ENCODE measurements around the gene MYH11. TPM values are rescaled to one million over a fixed set of nuclear protein-coding genes. Genes with fewer than 3 reads are reported as not detected.
"Not testable (repeated sequence)": the region's sequence is repeated elsewhere in the genome, so short reads cannot be mapped to it uniquely, and the experiment has no call there.

Gene MYH11
- total RNA-seq, 2 experiments from 2014 or later, result 0.06 TPM; not detected in 1

GRCh38 chr16:15739950-15740349, 116.9 kb downstream of the MYH11 start:
- DNase-seq, result no peak
- no peaks in the 10 kb centered on the region for H3K4me1 Mint-ChIP-seq
- CTCF ChIA-PET, result interaction anchor here (1.6 kb wide), 1 partner anchor 21 kb away, joined by 3 read pairs; no protein-coding TSS in a partner anchor
- no peaks in the 10 kb centered on the region for H3K9me3 Mint-ChIP-seq (ENCODE audit: low read depth)
- no peaks in the 10 kb centered on the region for H3K27me3 Mint-ChIP-seq
- H3K27ac Mint-ChIP-seq, result no peak overlapping the region
- no peaks in the 10 kb centered on the region for H3K36me3 Mint-ChIP-seq
- no peak for ATAC-seq
- H3K4me3 Mint-ChIP-seq, result no peak overlapping the region

DNA sequence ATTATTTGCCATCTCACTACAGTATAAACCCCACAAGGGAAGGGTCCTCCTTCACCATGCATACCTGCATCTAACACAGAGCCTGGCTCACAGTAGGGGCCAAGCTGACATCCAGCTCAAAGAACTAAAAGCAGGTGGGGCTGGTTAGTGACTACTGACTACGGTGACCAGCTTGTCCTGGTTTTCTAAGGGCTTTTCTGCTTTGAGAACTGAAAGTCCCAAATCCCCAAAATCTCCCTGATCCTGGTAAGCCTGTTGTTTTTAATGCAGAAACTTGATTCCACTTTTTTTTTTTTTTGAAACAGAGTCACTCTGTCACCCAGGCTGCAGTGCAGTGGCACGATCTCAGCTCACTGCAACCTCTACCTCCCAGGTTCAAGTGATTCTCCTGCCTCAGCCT, 117.4 kb downstream of the MYH11 start:
- no peaks in the 10 kb centered on the region for H3K36me3 Mint-ChIP-seq
- CTCF ChIA-PET, result interaction anchor here (1.6 kb wide), 1 partner anchor 21 kb away, joined by 3 read pairs; no protein-coding TSS in a partner anchor

DNA sequence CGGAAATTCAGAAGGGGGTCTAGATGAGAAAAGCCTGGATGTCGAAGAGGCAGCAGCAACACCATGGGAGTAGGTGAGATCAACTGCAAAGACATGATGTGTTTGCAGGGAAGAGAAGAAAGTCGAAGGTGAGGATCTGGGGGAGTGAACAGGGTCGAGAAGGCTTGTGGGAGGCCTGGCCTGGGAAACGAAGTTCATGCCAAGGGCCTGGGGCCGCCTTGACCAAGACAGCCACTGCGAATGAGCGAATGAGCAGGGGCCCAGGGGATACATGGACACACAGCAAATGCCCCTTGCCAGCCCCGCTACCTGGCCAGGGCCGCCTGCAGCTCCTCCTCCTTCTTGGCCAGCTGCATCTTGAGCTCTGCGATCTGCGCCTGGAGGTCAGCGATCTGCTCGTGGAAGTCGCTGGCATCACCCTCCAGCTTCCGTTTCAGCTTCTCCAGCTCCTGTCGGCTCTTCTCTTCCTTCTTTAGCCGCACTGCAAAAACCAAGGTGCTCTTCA, 119.6 kb downstream of the MYH11 start:
- CTCF ChIA-PET, result interaction anchor here (0.6 kb wide), 1 partner anchor 356 kb away, joined by 4 read pairs; no protein-coding TSS in a partner anchor
- Mint-ChIP-seq H3K4me3 (no peak overlapping the region), H3K36me3 (no peaks in the 10 kb centered on the region), H3K27ac (no peak overlapping the region), H3K4me1 (no peaks in the 10 kb centered on the region), H3K27me3 (no peaks in the 10 kb centered on the region), H3K9me3 (ENCODE audit: low read depth) (no peaks in the 10 kb centered on the region)
- no peak for DNase-seq
- no peak for ATAC-seq

More for the DNA sequence above, 117.4 kb downstream of the MYH11 start:
- no peaks in the 10 kb centered on the region for H3K4me1 Mint-ChIP-seq
- no peak overlapping the region for H3K4me3 Mint-ChIP-seq
- no peaks in the 10 kb centered on the region for H3K27me3 Mint-ChIP-seq
- ATAC-seq (no peak), DNase-seq (no peak)
- no peak overlapping the region for H3K27ac Mint-ChIP-seq
- H3K9me3 Mint-ChIP-seq (ENCODE audit: low read depth), result no peaks in the 10 kb centered on the region

GRCh38 chr16:15736529-15736928, 120.3 kb downstream of the MYH11 start:
- CTCF ChIA-PET, result no interaction called here
- H3K27ac Mint-ChIP-seq, result no peak overlapping the region

GRCh38 chr16:15735610-15736009, 121.2 kb downstream of the MYH11 start:
- Mint-ChIP-seq H3K4me1 (no peaks in the 10 kb centered on the region), H3K27me3 (no peaks in the 10 kb centered on the region), H3K36me3 (no peaks in the 10 kb centered on the region), H3K4me3 (no peak overlapping the region), H3K27ac (no peak overlapping the region), H3K9me3 (ENCODE audit: low read depth) (no peaks in the 10 kb centered on the region)
- no peak for DNase-seq
- CTCF ChIA-PET, result no interaction called here
- ATAC-seq, result no peak

More at GRCh38 chr16:15736529-15736928, 120.3 kb downstream of the MYH11 start:
- DNase-seq, result no peak
- Mint-ChIP-seq H3K4me3 (no peak overlapping the region), H3K36me3 (no peaks in the 10 kb centered on the region), H3K27me3 (no peaks in the 10 kb centered on the region), H3K4me1 (no peaks in the 10 kb centered on the region), H3K9me3 (ENCODE audit: low read depth) (no peaks in the 10 kb centered on the region)
- ATAC-seq, result no peak

GRCh38 chr16:15732416-15732815, 124.4 kb downstream of the MYH11 start:
- ATAC-seq, result no peak
- no peak overlapping the region for H3K4me3 Mint-ChIP-seq
- DNase-seq, result no peak
- no peaks in the 10 kb centered on the region for H3K27me3 Mint-ChIP-seq
- CTCF ChIA-PET, result interaction anchor here (1.2 kb wide), 1 partner anchor 10 kb away, joined by 3 read pairs; no protein-coding TSS in a partner anchor
- H3K27ac Mint-ChIP-seq, result no peak overlapping the region
- H3K4me1 Mint-ChIP-seq, result no peaks in the 10 kb centered on the region
- H3K9me3 Mint-ChIP-seq (ENCODE audit: low read depth), result no peaks in the 10 kb centered on the region
- no peaks in the 10 kb centered on the region for H3K36me3 Mint-ChIP-seq

- no peak overlapping the region for H3K4me3 Mint-ChIP-seq
- DNase-seq (no peak), ATAC-seq (no peak)
- no peaks in the 10 kb centered on the region for H3K4me1 Mint-ChIP-seq
- H3K27ac Mint-ChIP-seq, result no peak overlapping the region
- H3K9me3 Mint-ChIP-seq (ENCODE audit: low read depth), result no peaks in the 10 kb centered on the region
- no peaks in the 10 kb centered on the region for H3K27me3 Mint-ChIP-seq
- peaks cover 14% of the 10 kb centered on the region for H3K36me3 Mint-ChIP-seq
- CTCF ChIA-PET, result no interaction called here
These were observed 127.7 kb downstream of the MYH11 start for GRCh38 chr16:15729152-15729551.

DNA sequence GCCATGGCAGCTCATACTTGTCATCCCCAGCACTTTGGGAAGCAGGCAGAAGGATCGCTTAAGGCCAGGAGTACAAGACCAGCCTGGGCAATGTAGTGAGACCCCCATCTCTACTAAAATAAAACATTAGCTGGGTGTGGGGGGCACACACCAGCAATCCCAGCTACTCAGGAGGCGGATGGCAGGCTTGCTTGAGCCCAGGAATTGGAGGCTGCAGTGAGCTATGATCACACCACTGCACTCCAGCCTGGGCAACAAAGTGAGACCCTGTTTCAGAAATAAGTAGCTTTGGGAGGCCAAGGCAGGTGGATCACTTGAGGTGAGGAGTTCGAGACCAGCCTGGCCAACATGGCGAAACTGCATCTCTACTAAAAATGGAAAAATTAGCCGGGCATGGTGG, 129.1 kb downstream of the MYH11 start:
- H3K9me3 Mint-ChIP-seq (ENCODE audit: low read depth); DNase-seq; H3K4me3 Mint-ChIP-seq; H3K27me3 Mint-ChIP-seq; H3K27ac Mint-ChIP-seq; ATAC-seq; H3K4me1 Mint-ChIP-seq; CTCF ChIA-PET: not testable (repeated sequence)
- H3K36me3 Mint-ChIP-seq, result peaks cover 14% of the 10 kb centered on the region

GRCh38 chr16:15726715-15727114, 130.1 kb downstream of the MYH11 start:
- ATAC-seq (no peak), DNase-seq (no peak)
- no peak overlapping the region for H3K27ac Mint-ChIP-seq
- H3K4me1 Mint-ChIP-seq, result no peaks in the 10 kb centered on the region
- peaks cover 14% of the 10 kb centered on the region for H3K36me3 Mint-ChIP-seq
- no peak overlapping the region for H3K4me3 Mint-ChIP-seq
- H3K27me3 Mint-ChIP-seq, result no peaks in the 10 kb centered on the region
- CTCF ChIA-PET, result no interaction called here
- no peaks in the 10 kb centered on the region for H3K9me3 Mint-ChIP-seq (ENCODE audit: low read depth)

DNA sequence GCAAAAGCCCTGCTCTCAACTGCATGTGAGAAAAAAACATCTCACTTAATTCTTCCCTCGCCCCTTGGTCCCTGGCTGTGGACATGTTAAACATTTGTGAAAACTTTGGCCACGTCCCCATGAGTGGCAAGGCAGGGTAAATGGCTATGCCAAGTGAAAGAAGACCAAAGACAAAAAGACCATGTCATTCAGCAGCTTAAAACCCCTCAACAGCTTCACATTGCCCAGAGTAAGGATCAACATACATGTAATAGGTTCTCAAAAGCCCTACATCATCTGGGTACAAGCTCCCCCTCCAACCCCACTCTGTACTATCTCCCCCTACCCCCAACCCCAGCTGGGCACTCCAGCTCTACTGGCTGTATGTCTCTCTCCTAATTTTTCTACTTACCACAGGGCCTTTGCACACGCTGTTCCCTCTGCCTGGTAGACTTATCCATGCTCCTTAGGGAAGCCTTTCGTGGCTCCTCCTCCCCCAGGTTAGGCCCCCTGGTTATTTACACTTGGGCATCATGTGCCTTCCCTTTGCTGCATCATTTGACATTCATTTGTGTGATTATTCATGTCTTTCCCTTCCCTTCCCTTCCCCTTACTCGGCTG, 131.1 kb downstream of the MYH11 start:
- H3K4me3 Mint-ChIP-seq, result no peak overlapping the region
- no peak overlapping the region for H3K27ac Mint-ChIP-seq
- no peaks in the 10 kb centered on the region for H3K4me1 Mint-ChIP-seq
- H3K36me3 Mint-ChIP-seq, result peaks cover 16% of the 10 kb centered on the region
- CTCF ChIA-PET, result no interaction called here
- H3K9me3 Mint-ChIP-seq (ENCODE audit: low read depth), result no peaks in the 10 kb centered on the region
- no peaks in the 10 kb centered on the region for H3K27me3 Mint-ChIP-seq
- DNase-seq (no peak), ATAC-seq (no peak)

DNA sequence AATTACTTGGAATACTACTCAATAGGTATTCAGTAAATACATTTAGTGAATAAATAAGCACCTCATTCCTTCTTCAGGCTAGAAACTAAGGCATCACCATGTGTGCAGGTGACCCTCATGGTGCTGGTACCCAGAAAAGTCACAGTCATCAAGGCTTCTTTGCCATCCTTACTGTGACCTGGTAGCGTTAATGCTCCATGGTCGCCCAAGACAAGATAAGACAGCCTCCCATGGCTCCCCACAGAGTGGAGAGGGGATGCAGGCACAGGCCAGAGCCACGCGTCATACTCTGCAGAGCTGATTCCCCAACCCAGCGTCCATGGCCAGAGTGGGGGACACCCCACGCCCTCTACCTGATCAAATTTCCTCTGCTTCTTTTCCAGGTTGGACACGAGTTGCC, 133.0 kb downstream of the MYH11 start:
- DNase-seq (no peak), ATAC-seq (no peak)
- CTCF ChIA-PET, result no interaction called here
- Mint-ChIP-seq H3K36me3 (peaks cover 16% of the 10 kb centered on the region), H3K4me1 (no peaks in the 10 kb centered on the region), H3K27ac (no peak overlapping the region), H3K4me3 (no peak overlapping the region), H3K27me3 (no peaks in the 10 kb centered on the region), H3K9me3 (ENCODE audit: low read depth) (no peaks in the 10 kb centered on the region)

DNA sequence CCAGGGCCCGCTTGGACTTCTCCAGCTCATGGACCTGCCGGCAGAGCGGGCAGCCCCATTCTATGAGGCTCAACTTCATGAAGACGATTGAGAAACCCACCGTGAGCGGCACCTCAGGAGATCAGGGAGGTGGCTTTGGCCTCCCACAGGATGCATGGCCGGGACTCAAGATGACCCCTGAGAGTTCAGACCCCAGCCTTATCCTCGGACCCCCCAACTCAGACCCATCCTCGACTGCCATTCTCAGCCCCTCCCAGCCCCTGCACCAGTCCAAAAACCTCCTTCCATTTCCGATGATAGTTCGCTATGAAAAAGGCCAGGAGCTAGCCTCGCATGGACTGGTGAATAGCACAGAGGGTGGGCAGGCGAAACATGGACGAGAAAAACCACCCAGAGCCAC, 135.8 kb downstream of the MYH11 start:
- Mint-ChIP-seq H3K27ac (no peak overlapping the region), H3K36me3 (peaks cover 23% of the 10 kb centered on the region), H3K9me3 (ENCODE audit: low read depth) (no peaks in the 10 kb centered on the region), H3K4me1 (no peaks in the 10 kb centered on the region), H3K4me3 (no peak overlapping the region), H3K27me3 (no peaks in the 10 kb centered on the region)
- CTCF ChIA-PET, result no interaction called here
- ATAC-seq (no peak), DNase-seq (no peak)

DNA sequence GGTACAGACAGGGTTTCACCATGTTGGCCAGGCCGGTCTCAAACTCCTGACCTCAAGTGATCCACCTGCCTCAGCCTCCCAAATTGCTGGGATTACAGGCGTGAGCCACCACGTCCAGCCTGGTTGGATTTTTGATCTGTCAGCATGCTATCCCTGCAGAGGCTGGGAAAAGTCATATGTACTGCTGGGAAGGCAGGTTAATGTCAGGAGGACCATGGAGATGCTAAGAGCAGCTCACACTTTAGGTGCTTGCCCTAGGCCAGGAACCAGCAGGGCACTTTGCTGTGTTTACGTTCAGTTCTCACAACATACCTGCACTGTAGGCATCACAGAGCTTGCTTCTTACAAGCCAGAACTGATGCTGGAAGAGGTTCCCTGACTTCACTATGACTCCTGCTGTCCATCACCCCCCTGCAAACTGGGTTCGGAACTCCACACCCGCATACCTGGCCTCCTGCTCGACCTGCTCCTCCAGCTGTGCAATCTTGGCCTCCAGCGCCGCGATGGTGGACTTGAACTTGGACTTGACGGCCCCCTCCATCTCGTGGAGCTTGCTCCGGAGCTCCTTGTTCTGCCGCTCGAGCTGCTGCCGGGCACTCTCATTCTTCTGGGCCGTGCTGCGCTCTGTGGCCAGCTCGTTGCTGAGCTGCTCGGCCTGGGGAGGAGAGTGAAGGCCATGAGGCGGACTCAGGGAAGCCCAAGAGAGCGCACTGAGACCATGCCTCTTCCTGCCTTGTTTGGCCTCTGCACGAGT, 140.0 kb downstream of the MYH11 start:
- no peak for ATAC-seq
- peaks cover 11% of the 10 kb centered on the region for H3K36me3 Mint-ChIP-seq
- no peaks in the 10 kb centered on the region for H3K9me3 Mint-ChIP-seq (ENCODE audit: low read depth)
- no peaks in the 10 kb centered on the region for H3K4me1 Mint-ChIP-seq
- CTCF ChIA-PET, result no interaction called here
- H3K27ac Mint-ChIP-seq, result no peak overlapping the region
- H3K4me3 Mint-ChIP-seq, result no peak overlapping the region
- no peak for DNase-seq
- no peaks in the 10 kb centered on the region for H3K27me3 Mint-ChIP-seq

DNA sequence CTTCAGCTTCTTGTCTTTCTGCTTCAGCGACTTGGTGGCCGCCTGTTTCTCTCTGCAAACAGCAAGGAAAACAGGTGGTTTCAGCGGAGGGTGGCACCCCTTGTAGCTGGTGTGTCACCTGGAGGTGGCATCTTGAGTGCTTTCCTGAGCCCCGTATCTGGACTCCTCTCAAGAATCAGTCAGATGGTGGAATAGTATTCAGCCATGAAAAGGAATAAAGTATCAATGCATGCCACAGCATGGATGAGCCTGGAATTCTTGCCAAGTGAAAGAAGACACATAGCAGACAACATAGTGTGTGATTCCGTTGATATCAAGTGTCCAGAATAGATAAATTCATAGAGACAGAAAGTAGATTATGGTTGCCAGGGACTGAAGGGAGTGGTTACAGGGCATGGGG, 141.6 kb downstream of the MYH11 start:
- CTCF ChIA-PET, result no interaction called here
- DNase-seq, result no peak
- Mint-ChIP-seq H3K27me3 (no peaks in the 10 kb centered on the region), H3K27ac (no peak overlapping the region), H3K4me3 (no peak overlapping the region), H3K9me3 (ENCODE audit: low read depth) (no peaks in the 10 kb centered on the region), H3K4me1 (no peaks in the 10 kb centered on the region), H3K36me3 (peaks cover 9% of the 10 kb centered on the region)
- no peak for ATAC-seq

All from activated CD8-positive, alpha-beta memory T cell treated with anti-CD3 and anti-CD28 coated beads, Interleukin-2, amount 10 ng/mL, durations not matched to agents 7 days and 5 days (primary cell).